Fibroblast of skin of left quadriceps (primary cell): ENCODE results near the gene ATP5MG.

Source experiments
- DNase-seq, 2 experiments: peaks; one replicate each; pipeline ENCODE4 v3.0.0-alpha.2; 2013; ENCODE audit warnings: low read depth in 2 of 2

The ATP5MG gene

DNA sequence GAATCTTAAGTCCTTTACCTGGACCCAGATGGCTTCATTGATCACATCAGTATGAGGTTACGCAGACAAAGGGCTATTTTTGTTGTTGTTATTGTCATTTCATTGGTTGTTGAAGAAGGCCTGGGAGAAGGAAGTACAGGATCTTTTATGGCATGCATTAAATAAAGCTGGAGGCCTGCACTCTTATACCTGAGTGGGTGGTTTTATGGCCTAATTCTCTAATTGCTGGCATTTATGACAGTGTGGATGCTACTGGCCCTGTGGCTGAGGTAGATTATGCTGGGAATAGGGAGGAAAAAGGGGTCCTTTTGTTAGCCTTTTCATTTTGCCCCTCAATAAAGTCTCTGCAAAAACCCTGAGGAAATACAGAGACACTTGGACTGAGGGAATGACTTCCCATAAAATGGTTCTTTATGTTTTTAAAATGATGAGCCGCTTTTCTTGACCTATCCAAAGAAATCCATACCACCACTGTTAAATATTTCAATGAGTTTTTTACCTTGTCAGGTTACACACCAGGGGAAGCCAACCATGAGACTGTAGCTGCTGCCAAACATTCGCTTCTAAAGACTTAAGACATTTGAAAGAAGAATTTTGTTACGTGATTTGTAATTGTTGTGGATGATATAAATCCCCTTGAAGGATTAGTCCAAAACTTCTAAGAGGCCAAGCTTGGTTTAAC, 41.6 kb downstream of the ATP5MG start:
- no peak for DNase-seq

DNA sequence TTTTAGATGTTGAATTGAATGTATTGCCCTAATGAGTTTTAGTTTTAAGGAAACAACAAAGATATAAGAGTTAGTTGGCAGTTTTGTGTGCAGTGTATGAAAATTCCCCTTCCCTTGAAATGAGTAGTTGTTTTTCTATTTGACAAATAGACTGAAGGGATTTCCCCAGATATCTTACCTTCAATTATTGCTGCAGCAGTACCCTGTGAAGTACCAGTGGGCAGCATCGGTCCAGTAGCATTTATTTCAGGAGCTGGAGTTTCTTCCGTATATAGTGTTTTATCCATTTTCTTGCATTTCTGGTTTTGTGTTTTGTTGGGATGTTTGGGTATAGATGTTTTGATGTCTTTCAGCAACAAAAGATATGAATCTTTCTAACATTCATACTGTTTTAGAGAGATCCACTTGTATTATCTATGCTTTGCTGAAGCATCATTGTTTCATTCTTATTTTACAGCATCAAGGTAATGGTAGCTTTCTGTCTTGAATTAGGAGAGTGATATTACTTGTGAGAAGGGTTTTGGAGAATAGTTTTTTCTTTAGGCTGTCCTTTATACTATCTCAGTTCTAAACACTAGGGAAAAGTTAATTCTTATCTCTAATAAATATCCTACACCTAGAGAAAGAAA, 42.3 kb downstream of the ATP5MG start:
- no peak for DNase-seq

DNA sequence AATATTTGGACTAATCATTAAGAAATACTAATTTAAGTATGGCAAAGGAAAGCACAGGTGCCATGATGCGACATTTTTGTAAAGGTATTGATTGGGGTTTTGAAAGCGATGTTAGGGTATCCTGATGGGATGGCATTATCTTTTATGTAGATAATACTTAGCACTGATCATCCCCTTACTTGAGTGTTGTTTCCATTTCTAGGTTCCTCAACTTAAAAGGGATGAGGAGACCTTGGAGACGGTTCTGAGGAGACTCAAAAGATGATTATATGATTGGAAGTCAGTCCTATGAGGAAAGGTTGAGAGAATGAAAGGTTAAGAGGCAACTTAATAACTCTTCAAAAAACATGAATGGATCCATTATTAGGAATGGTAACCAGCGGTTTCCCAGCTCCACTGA, 46.0 kb downstream of the ATP5MG start:
- no peak for DNase-seq

DNA sequence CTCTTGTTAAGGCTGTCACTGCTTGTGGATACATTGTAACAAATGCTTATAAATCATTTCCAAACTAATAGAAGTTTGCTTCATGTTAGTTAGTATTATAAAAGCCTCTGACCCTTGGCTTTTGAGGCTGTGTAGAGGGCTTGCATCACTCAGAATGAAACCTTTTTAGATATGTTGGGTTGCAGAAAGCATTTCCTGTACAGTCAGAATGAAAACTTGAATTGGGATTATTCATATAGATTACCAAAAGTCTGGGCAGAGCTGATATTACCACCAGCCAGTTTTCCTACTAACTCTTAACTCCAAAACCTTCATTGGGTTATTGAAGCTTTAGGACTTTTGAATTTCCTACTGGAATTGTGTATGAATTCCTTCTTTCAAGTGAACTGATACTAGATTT, 46.9 kb downstream of the ATP5MG start:
- no peak for DNase-seq

DNA sequence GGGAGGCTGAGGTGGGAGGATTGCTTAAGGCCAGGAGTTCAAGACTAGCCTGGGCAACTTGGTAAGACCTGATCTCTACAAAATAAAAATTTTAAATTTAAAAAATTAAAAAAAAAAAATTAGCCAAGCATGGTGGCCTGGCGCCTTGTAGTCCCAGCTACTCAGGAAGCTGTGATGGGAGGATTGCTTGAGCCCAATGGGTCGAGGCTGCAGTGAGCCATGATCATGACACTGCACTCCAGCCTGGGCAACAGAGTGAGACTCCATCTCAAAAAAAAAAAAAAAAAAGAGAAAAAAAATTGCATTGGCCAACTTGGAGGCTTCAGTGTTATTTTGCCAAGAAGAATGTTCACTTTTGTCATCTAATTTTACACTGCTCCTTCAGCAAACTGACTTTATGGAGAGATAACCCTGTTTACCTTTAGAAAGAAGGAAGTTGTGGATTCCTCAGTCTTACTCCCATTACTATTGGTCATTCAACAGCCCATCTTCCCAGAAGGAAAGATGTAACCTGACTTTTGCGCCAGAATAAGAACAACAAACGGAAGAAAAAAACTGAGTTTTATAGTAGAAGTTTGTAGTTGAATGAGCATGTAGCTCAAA, 48.0 kb downstream of the ATP5MG start:
- DNase-seq, result no peak

DNA sequence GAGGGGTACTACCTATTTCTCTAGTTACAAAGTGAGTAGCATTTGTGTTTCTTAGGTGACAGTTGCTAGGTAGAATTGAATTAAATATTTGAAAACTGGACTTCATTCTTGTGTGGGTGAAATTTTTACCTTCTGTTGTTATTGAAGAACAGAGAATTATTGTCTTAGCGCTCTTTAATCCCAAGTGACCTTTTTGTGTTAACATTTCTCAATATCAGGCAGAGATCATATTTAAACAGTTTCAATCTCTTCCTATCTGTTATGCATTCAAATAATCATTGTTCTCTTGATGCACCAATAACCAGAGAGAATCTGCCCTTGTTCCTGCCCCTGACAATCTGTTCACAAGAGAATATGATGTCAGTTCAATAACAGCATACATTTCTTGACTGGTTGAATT, 49.0 kb downstream of the ATP5MG start:
- no peak for DNase-seq
